ENCODE results near the gene CCNL2. TPM values are rescaled to one million over a fixed set of nuclear protein-coding genes. Genes with fewer than 3 reads are reported as not detected.
A peak's percentile ranks its signal among the peaks of the same experiment; 100 is the strongest.

The CCNL2 gene
- total and polyA plus RNA-seq, 2 experiments from 2014 or later: 166 to 284 TPM

GRCh38 chr1:1432274-1432950 lies 33.3 kb upstream of the CCNL2 start:
- Histone ChIP-seq H3K79me2 (peaks cover 16% of the 10 kb centered on the region), H4K20me1 (ENCODE audit: insufficient read depth, poor library complexity, severe bottlenecking) (no peaks in the 10 kb centered on the region), H2AFZ (no peak overlapping the region), H3K27me3 (no peaks in the 10 kb centered on the region), H3K4me2 (peak overlapping the region; percentile 66), H3K9me2 (replicated peaks; ENCODE audit: insufficient read depth) (no peaks in the 10 kb centered on the region), H3K4me1 (ENCODE audit: insufficient read depth) (peaks cover 72% of the 10 kb centered on the region), H3K9me3 (ENCODE audit: low read depth) (no peaks in the 10 kb centered on the region), H3K36me3 (replicated peaks; ENCODE audit: insufficient read depth, low read depth) (no peaks in the 10 kb centered on the region), H3K4me3 (no peak overlapping the region), H3K27ac (peak overlapping the region; percentile 96)
- TF ChIP-seq EZH2 (IDR thresholded peaks at IDR 0.05; ENCODE audit: borderline replicate concordance) (no peak), CTCF (IDR thresholded peaks at IDR 0.05; ENCODE audit: poor library complexity) (no peak), EZH2phosphoT487 (IDR thresholded peaks at IDR 0.05; ENCODE audit: low read depth, severe bottlenecking, unreplicated experiment) (no peak)
- DNase-seq (ENCODE audit: low spot score): no peak
- 75% methylated on average over 27 of the region's 28 CpGs for WGBS (ENCODE audit: low lambda C conversion rate, missing lambda C conversion rate)

- Histone ChIP-seq H2AFZ (peak overlapping the region; percentile 35), H3K4me3 (no peak overlapping the region), H3K4me1 (ENCODE audit: insufficient read depth) (peaks cover 66% of the 10 kb centered on the region), H3K4me2 (peak overlapping the region; percentile 66), H4K20me1 (ENCODE audit: insufficient read depth, poor library complexity, severe bottlenecking) (no peaks in the 10 kb centered on the region), H3K27me3 (no peaks in the 10 kb centered on the region), H3K79me2 (peaks cover 11% of the 10 kb centered on the region), H3K27ac (peak overlapping the region; percentile 96), H3K36me3 (replicated peaks; ENCODE audit: insufficient read depth, low read depth) (no peaks in the 10 kb centered on the region), H3K9me3 (ENCODE audit: low read depth) (no peaks in the 10 kb centered on the region), H3K9me2 (replicated peaks; ENCODE audit: insufficient read depth) (no peaks in the 10 kb centered on the region)
- WGBS (ENCODE audit: low lambda C conversion rate, missing lambda C conversion rate): 53% methylated on average over 4 of the region's 5 CpGs
- DNase-seq (ENCODE audit: low spot score): peak; percentile 84
- TF ChIP-seq EZH2 (IDR thresholded peaks at IDR 0.05; ENCODE audit: borderline replicate concordance) (no peak), EZH2phosphoT487 (IDR thresholded peaks at IDR 0.05; ENCODE audit: low read depth, severe bottlenecking, unreplicated experiment) (no peak), CTCF (IDR thresholded peaks at IDR 0.05; ENCODE audit: poor library complexity) (no peak)
These were observed 32.7 kb upstream of the CCNL2 start for GRCh38 chr1:1431845-1432273.

GRCh38 chr1:1430992-1431844 lies 32.1 kb upstream of the CCNL2 start:
- peak overlapping the region; percentile 62 for H2AFZ ChIP-seq
- no peaks in the 10 kb centered on the region for H3K27me3 ChIP-seq
- H3K36me3 ChIP-seq (replicated peaks; ENCODE audit: insufficient read depth, low read depth): no peaks in the 10 kb centered on the region
- 56% methylated on average over 13 of the region's 18 CpGs for WGBS (ENCODE audit: low lambda C conversion rate, missing lambda C conversion rate)
- H3K9me2 ChIP-seq (replicated peaks; ENCODE audit: insufficient read depth): no peaks in the 10 kb centered on the region
- no peak for TF ChIP-seq EZH2 (IDR thresholded peaks at IDR 0.05; ENCODE audit: borderline replicate concordance)
- TF ChIP-seq EZH2phosphoT487 (IDR thresholded peaks at IDR 0.05; ENCODE audit: low read depth, severe bottlenecking, unreplicated experiment): no peak
- TF ChIP-seq CTCF (IDR thresholded peaks at IDR 0.05; ENCODE audit: poor library complexity): no peak
- H3K79me2 ChIP-seq: peaks cover 4% of the 10 kb centered on the region
- no peak overlapping the region for H3K4me3 ChIP-seq
- H3K4me2 ChIP-seq: peak overlapping the region; percentile 66
- no peaks in the 10 kb centered on the region for H4K20me1 ChIP-seq (ENCODE audit: insufficient read depth, poor library complexity, severe bottlenecking)
- peaks cover 64% of the 10 kb centered on the region for H3K4me1 ChIP-seq (ENCODE audit: insufficient read depth)
- H3K9me3 ChIP-seq (ENCODE audit: low read depth): no peaks in the 10 kb centered on the region
- DNase-seq (ENCODE audit: low spot score): no peak
- peak overlapping the region; percentile 96 for H3K27ac ChIP-seq

Data from hepatocyte (in vitro differentiated cells).